ENCODE measurements around the gene UVRAG.

GRCh38 chr11:76181371-76181770 is 366.4 kb downstream of the UVRAG start:
- no peak for TF ChIP-seq EZH2 (IDR thresholded peaks at IDR 0.05; ENCODE audit: low read length, unreplicated experiment)
- no peak for TF ChIP-seq CTCF (conservative IDR thresholded peaks at IDR 0.05; ENCODE audit: low read depth, low read length)
- no peak for TF ChIP-seq EZH2phosphoT487 (IDR thresholded peaks at IDR 0.05; ENCODE audit: borderline replicate concordance, low read length)

Measured in PC-3 (cell line).